ENCODE data around the gene ZFAND3.

DNA sequence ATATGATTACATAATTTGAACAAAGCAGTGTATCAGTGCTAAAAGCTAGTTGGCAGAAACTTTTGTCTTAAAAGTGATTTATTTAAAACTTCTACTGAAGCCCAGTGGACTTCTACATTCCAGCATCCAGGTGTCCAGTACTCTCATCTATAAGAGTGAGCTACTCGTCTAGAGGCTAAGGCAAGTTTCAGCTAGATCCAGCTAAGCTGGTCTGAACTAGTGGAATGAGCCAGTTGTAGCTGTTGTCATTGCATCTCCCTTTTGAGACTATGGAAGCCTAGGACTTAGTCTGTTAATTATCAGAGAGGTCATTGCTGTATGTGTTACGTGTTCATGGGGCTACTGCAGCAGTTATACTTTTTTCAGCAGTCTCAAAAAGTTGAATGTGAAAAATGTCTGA lies 165.1 kb downstream of the ZFAND3 start:
- TF ChIP-seq BHLHE40 (IDR thresholded peaks at IDR 0.05; ENCODE audit: borderline replicate concordance) (no peak), CTBP1 (IDR thresholded peaks at IDR 0.05; ENCODE audit: borderline replicate concordance) (no peak), NFRKB (IDR thresholded peaks at IDR 0.05) (no peak), TARDBP (IDR thresholded peaks at IDR 0.05) (no peak), FOXM1 (IDR thresholded peaks at IDR 0.05; ENCODE audit: borderline replicate concordance) (no peak), SP1 (IDR thresholded peaks at IDR 0.05) (no peak)
- TF ChIP-seq, protein P1, sequence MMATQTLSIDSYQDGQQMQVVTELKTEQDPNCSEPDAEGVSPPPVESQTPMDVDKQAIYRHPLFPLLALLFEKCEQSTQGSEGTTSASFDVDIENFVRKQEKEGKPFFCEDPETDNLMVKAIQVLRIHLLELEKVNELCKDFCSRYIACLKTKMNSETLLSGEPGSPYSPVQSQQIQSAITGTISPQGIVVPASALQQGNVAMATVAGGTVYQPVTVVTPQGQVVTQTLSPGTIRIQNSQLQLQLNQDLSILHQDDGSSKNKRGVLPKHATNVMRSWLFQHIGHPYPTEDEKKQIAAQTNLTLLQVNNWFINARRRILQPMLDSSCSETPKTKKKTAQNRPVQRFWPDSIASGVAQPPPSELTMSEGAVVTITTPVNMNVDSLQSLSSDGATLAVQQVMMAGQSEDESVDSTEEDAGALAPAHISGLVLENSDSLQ (IDR thresholded peaks at IDR 0.05), result no peak
